ENCODE measurements around the gene RAP1B.

DNA sequence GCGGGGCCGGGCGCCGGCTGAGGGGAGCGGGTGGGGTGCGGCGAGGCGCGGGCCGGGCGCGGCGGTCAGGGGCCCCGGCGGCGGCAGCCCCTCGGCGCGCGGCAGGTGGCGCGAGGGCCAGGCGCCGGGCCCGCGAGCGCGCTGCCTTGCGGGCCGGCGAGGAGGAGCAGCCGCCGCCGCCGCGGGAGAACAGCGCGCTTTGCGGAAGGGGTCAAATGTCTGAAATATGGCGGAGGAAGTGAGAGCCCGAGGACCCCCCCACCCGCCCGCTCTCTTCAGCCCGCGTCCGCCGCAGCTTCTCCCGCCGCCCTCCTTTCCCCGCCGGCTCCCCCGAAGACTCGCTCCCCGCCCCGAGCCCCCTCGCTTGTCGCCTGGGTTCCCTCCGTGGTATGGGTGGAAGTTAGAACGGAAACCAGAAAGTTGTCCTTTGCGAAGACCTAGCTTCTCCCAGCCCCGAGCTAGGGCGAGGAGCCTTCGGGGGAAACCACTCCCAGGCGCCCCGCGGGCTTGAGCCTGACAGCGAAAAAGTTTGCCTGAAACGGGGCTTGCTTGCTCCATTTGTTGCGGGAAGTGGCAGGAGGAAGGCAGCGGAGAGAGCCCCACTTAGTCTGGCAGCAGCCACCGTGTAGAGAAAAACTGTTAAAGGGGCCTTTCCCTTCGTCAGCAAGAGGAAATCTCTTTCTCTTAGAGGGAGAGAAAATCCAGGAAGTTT is 551 bp downstream of the RAP1B start:
- no peak for TF ChIP-seq CTCF (IDR thresholded peaks at IDR 0.05)
- peak in 1 of 2 donors; percentile 71 for TF ChIP-seq POLR2A (IDR thresholded peaks at IDR 0.05)

Data from adrenal gland (tissue), 5 donors.